ENCODE data around the gene TEAD1.

TEAD1 gene

DNA sequence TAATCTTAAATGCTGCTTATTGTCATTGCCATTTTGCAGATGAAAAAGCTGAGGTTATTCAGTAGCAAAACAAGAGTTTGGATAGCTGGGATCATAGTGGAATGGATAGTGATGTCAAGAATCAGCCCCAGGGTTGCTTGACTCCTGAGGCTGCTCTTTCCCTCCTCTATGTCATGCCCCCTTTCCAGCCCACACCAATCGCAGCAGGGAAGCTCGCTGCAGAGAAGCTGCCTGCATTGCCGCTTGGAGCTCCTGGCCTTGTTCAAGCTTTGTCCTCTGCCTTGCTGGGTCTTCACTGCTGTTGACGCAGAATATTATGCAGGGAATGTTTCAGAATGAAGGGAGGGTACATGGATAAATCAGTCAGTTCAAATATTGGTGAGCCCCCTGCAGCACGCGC lies 206.1 kb downstream of the TEAD1 start:
- no peaks in the 10 kb centered on the region for H3K4me1 Mint-ChIP-seq (ENCODE audit: low read depth)
- H3K36me3 Mint-ChIP-seq (ENCODE audit: low read depth): no peaks in the 10 kb centered on the region
- no peak overlapping the region for H3K4me3 Mint-ChIP-seq
- H3K27ac Mint-ChIP-seq: no peak overlapping the region
- H3K9me3 Mint-ChIP-seq: no peaks in the 10 kb centered on the region
- peaks cover 3% of the 10 kb centered on the region for H3K27me3 Mint-ChIP-seq (ENCODE audit: low read depth)

DNA sequence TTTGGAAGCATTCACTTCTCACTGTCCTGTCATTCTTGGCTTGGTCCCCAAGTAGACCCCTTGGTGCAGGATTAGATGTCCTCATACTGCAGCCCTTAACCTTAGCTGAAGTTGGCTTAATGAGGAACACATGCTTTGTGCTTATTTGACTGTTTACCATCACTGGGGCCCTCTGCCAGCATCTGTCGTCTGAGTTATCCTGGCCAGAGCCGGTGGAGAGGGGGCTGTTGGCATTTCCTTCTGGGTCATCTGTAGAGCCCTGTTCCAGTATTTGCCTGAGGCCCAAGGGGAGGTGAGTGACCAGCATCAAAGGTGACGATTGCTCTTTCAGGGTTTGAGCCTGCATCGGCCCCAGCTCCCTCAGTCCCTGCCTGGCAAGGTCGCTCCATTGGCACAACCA lies 208.4 kb downstream of the TEAD1 start:
- H3K27me3 Mint-ChIP-seq (ENCODE audit: low read depth): peaks cover 3% of the 10 kb centered on the region
- no peak overlapping the region for H3K4me3 Mint-ChIP-seq
- H3K9me3 Mint-ChIP-seq: no peaks in the 10 kb centered on the region
- no peaks in the 10 kb centered on the region for H3K36me3 Mint-ChIP-seq (ENCODE audit: low read depth)
- no peak overlapping the region for H3K27ac Mint-ChIP-seq
- no peaks in the 10 kb centered on the region for H3K4me1 Mint-ChIP-seq (ENCODE audit: low read depth)

DNA sequence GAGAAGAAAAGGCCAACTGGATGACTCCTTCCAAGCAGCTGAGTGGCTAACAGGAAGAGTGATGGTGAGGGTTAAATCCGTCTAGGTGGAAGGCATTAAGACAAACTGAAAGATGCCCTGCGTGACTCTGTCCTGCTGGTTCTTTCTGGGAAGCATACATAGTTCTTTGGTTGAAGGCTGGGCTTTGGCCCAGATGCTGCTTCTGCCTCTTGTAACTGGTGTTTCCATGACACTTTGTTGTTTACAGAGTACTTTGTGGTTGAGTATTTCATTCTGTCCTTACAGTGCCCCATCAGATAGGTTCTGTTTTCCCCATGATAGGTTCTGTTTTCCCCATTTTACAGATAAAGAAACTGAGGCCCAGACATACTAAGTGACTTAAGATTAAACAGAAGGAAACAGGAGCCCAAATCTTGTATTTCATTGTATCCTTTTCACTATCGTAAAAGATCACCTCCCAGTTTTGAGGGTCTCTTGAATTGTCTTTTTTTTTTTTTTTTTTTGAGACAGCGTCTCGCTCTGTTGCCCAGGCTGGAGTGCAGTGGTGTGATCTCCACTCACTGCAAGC lies 210.6 kb downstream of the TEAD1 start:
- Mint-ChIP-seq H3K4me1 (ENCODE audit: low read depth) (peaks cover 4% of the 10 kb centered on the region), H3K4me3 (no peak overlapping the region), H3K9me3 (no peaks in the 10 kb centered on the region), H3K27ac (no peak overlapping the region), H3K27me3 (ENCODE audit: low read depth) (peaks cover 12% of the 10 kb centered on the region), H3K36me3 (ENCODE audit: low read depth) (no peaks in the 10 kb centered on the region)

DNA sequence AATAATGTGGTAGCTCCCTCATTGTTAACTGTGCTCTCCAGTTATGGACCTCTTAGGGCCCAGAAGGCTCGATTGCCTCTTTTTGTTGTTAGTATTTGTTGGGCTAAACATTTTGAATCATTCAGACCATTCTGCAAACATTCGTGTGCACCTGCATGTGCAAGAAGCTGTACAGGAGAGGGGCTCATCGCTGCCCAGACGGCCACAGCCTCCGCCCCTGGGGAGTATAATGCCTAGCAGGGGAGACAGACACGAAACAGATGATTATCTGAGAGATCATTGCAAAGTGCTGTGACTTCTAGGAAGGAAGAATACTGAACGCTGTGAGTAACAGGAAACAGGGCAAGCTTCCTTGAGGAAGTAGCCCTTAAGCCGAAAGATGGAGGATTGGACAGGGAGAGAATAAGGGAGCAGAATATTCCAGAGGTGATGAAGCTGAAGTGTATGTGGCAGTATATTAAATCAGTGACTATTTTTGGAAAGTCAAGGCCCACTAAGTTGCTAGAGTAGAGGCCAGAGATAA lies 211.6 kb downstream of the TEAD1 start:
- Mint-ChIP-seq H3K27me3 (ENCODE audit: low read depth) (peaks cover 15% of the 10 kb centered on the region), H3K27ac (no peak overlapping the region), H3K4me3 (no peak overlapping the region), H3K36me3 (ENCODE audit: low read depth) (no peaks in the 10 kb centered on the region), H3K9me3 (no peaks in the 10 kb centered on the region), H3K4me1 (ENCODE audit: low read depth) (peaks cover 4% of the 10 kb centered on the region)

DNA sequence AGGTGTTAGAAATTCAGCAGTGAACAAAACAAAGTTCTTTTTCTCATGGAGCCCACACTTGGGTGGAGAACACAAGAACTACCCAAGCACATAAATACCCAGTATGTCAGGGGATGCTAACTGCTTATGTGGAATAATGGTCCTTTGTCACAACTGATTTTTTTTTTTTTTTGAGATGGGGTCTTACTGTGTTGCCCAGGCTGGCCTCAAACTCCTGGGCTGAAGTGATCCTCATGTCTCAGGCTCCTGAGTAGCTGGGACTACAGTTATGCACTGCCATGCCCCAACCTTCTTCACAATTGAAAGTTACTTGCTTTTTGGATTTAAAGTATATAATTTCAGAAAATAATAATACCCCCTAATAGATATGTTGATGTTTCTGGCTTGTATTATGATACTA lies 212.3 kb downstream of the TEAD1 start:
- H3K4me3 Mint-ChIP-seq: no peak overlapping the region
- no peaks in the 10 kb centered on the region for H3K9me3 Mint-ChIP-seq
- peaks cover 13% of the 10 kb centered on the region for H3K27me3 Mint-ChIP-seq (ENCODE audit: low read depth)
- H3K36me3 Mint-ChIP-seq (ENCODE audit: low read depth): no peaks in the 10 kb centered on the region
- H3K4me1 Mint-ChIP-seq (ENCODE audit: low read depth): peaks cover 4% of the 10 kb centered on the region
- no peak overlapping the region for H3K27ac Mint-ChIP-seq

DNA sequence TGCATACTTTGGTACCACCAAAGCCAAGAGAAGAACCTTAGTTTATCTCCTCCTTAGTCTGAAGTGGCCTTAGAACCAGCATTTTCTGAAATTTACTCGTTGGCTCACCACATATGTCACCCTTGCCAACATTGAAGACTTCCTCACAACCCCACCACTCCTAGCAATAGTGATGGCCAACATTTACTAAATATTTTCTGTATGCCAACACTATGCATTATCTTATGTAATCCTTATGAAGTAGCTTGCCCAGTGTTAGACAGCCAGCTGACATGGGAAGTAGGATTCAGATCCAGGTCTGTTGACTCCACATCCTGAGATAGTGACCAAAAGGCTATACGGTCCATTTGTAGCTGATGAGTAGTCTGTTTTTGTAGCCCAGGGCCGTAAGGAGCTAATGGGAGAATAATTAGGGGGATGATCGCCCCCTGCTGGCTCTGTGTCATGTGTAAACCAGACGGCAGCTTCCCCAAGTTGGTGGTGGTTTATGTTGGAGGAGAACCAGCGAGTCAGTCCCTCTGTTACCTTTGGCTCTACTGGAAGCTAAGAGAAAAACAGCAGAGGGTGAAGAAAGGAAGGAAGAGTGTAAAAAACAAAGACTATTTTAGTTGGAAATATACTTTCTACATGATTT lies 214.4 kb downstream of the TEAD1 start:
- no peak overlapping the region for H3K27ac Mint-ChIP-seq
- H3K36me3 Mint-ChIP-seq (ENCODE audit: low read depth): no peaks in the 10 kb centered on the region
- no peaks in the 10 kb centered on the region for H3K9me3 Mint-ChIP-seq
- H3K4me1 Mint-ChIP-seq (ENCODE audit: low read depth): peaks cover 4% of the 10 kb centered on the region
- no peak overlapping the region for H3K4me3 Mint-ChIP-seq
- peaks cover 13% of the 10 kb centered on the region for H3K27me3 Mint-ChIP-seq (ENCODE audit: low read depth)

DNA sequence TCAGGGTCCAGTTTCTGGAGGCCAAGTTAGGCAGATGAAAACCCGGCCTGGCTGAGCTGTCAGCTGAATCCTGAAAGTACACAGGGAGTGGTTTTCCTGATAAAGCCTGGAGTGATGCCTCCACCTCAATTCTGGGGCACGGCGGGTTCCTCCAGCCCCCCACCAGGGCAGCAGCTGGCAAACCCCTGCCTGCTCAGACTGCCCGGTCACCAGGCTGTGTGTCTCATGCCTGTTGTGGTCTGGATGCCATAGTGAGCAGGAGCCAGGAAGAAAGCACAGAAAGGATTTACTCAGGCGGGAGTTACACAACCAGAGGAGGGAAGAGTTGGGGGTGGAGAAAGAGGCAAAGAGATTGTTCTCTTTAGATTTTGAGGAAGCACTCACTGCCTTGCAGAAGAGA lies 215.0 kb downstream of the TEAD1 start:
- no peak overlapping the region for H3K4me3 Mint-ChIP-seq
- no peaks in the 10 kb centered on the region for H3K9me3 Mint-ChIP-seq
- peaks cover 13% of the 10 kb centered on the region for H3K27me3 Mint-ChIP-seq (ENCODE audit: low read depth)
- no peak overlapping the region for H3K27ac Mint-ChIP-seq
- no peaks in the 10 kb centered on the region for H3K36me3 Mint-ChIP-seq (ENCODE audit: low read depth)
- peaks cover 4% of the 10 kb centered on the region for H3K4me1 Mint-ChIP-seq (ENCODE audit: low read depth)

DNA sequence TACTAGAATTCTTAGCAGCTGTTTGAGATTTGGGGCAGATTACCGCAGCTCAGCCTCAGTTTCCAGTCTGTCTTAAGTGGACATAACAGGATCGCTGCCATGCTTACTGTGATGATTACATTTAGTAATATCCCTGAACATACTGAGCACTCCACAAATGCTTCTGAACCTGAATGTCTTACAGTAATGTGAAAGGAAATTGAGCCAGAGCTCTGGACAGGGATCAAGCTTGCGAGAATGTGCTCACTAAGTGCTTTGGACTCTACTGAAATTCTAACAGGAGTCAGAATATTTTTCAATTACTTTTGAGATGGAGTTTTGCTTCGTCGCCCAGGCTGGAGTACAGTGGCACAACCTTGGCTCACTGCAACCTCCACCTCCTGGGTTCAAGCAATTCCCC lies 216.3 kb downstream of the TEAD1 start:
- Mint-ChIP-seq H3K36me3 (ENCODE audit: low read depth) (no peaks in the 10 kb centered on the region), H3K9me3 (no peaks in the 10 kb centered on the region), H3K27ac (no peak overlapping the region), H3K4me3 (no peak overlapping the region), H3K4me1 (ENCODE audit: low read depth) (peaks cover 4% of the 10 kb centered on the region), H3K27me3 (ENCODE audit: low read depth) (peaks cover 13% of the 10 kb centered on the region)

DNA sequence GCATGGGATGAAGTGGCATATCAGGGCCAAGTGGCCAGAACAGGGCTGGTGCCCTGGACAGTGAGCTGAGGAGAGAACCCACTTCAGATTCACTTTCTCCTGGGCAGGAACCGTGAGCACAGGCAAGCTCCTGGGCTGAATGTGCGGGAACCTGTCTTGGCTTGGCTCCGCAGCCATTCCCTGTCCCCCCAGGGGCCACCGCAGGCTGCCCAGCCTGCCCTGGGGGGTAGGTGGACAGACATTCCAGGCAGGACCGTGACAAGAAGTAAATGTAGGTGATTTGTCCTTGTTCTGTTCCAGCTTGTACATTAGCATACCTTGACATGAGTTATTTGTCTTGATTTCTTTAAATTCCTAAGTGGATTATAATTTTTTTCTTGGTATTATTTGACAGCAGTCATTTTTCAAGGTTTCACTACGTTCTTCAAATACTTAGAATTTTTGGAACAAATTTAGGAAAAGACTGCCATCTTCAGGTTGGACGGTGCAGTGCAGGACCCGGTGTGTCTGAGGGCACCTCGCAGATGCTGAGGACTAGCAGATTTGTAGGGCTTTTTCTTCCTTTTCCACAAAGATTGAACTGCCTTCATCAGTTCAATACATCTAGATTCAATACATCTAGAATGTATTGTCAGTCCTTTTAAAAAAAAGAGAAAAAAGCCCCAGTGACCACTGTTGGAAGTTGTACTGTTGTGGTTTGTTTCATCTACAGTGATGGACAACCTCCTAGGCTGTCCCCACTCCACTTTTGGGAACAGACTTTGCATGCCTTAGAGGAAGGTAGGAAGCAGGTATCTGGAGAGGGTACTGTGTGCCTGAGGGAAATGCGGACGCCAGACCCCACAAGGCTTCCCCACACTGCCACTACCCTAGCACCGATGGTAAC lies 219.8 kb downstream of the TEAD1 start:
- Mint-ChIP-seq H3K27me3 (ENCODE audit: low read depth) (peaks cover 7% of the 10 kb centered on the region), H3K4me3 (no peak overlapping the region), H3K4me1 (ENCODE audit: low read depth) (no peaks in the 10 kb centered on the region), H3K27ac (no peak overlapping the region), H3K9me3 (no peaks in the 10 kb centered on the region), H3K36me3 (ENCODE audit: low read depth) (no peaks in the 10 kb centered on the region)

DNA sequence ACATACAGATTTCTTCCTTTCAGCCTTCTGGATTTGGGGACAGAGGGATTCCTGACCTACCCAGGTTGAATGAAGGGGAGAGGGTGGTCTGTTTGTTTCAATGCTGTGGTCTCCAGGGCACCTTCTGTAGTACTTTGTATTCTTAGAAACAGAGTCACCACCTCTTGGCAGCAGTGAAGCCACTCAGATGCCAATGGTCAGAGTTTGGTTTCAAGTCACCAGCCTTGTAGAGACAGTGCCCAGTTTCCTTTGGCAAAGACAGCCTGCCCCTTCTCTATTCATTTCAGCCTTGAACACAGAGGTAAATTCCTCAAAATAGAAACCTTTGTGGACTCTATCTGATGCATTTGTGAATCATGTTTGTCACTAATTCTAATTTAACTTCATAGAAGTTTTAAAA lies 223.2 kb downstream of the TEAD1 start:
- Mint-ChIP-seq H3K27me3 (ENCODE audit: low read depth) (no peaks in the 10 kb centered on the region), H3K4me1 (ENCODE audit: low read depth) (peaks cover 5% of the 10 kb centered on the region), H3K27ac (no peak overlapping the region), H3K9me3 (no peaks in the 10 kb centered on the region), H3K36me3 (ENCODE audit: low read depth) (no peaks in the 10 kb centered on the region), H3K4me3 (no peak overlapping the region)

DNA sequence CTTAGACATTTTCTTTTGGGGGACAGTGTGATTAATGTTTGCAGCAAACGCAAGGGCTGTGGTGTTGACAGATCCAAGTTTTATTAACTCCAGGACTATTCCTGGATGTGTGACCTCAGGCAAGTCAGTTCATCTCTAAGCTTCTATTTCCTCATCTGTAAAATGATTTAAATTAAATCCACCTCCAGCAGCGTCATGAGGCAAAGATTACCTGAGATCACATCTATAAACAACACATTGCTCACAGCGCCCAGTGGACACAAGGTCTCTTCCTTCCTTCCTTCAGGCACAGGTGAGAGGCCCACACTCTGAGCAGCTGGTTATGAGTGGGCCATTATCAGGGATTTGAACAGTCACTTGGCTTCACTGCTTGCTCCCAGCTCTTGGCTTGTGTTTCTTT lies 223.6 kb downstream of the TEAD1 start:
- Mint-ChIP-seq H3K36me3 (ENCODE audit: low read depth) (no peaks in the 10 kb centered on the region), H3K9me3 (no peaks in the 10 kb centered on the region), H3K27me3 (ENCODE audit: low read depth) (no peaks in the 10 kb centered on the region), H3K4me3 (no peak overlapping the region), H3K4me1 (ENCODE audit: low read depth) (peaks cover 5% of the 10 kb centered on the region), H3K27ac (no peak overlapping the region)

DNA sequence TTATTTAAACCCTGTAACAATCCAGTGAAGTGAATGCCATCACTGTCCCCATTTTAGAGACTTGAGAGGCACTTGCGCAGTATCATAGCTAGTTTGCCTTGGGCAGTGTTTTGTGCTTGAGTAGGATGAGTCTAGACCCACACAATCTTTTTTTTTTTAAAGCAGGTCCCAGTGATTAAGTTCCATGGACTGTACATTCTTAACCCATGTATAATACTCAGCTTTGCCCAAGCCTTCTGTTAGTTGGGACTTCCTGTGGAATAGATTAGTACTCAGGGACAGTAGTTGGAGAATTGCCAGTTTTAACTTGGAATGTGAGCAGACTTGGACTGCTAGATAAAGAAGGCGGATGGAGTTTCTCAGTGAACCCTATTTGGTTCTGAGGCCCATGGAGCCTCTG lies 226.3 kb downstream of the TEAD1 start:
- Mint-ChIP-seq H3K27ac (no peak overlapping the region), H3K9me3 (no peaks in the 10 kb centered on the region), H3K27me3 (ENCODE audit: low read depth) (peaks cover under 1% of the 10 kb centered on the region), H3K4me3 (no peak overlapping the region), H3K4me1 (ENCODE audit: low read depth) (peaks cover 5% of the 10 kb centered on the region), H3K36me3 (ENCODE audit: low read depth) (no peaks in the 10 kb centered on the region)

DNA sequence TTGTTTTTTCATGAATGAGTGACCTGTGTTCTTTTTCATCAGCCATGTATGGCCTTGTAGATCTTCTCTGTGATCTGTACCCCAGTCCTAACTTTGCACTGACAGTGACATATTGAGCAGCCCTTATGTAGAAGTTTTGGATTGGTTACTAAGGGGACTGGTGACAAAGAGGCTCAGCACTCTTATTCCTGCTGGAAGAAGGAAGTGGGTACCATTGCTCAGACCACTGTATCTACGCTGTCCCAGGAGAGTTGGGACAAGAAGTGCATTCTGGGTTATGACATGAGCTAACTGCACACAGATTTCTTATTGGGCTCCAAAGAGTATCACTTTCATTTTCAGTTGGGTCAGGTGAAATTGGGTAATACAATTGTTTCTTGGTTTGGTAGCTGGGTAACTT lies 227.1 kb downstream of the TEAD1 start:
- H3K4me3 Mint-ChIP-seq: no peak overlapping the region
- no peak overlapping the region for H3K27ac Mint-ChIP-seq
- H3K4me1 Mint-ChIP-seq (ENCODE audit: low read depth): peaks cover 5% of the 10 kb centered on the region
- no peaks in the 10 kb centered on the region for H3K36me3 Mint-ChIP-seq (ENCODE audit: low read depth)
- no peaks in the 10 kb centered on the region for H3K9me3 Mint-ChIP-seq
- peaks cover 3% of the 10 kb centered on the region for H3K27me3 Mint-ChIP-seq (ENCODE audit: low read depth)

DNA sequence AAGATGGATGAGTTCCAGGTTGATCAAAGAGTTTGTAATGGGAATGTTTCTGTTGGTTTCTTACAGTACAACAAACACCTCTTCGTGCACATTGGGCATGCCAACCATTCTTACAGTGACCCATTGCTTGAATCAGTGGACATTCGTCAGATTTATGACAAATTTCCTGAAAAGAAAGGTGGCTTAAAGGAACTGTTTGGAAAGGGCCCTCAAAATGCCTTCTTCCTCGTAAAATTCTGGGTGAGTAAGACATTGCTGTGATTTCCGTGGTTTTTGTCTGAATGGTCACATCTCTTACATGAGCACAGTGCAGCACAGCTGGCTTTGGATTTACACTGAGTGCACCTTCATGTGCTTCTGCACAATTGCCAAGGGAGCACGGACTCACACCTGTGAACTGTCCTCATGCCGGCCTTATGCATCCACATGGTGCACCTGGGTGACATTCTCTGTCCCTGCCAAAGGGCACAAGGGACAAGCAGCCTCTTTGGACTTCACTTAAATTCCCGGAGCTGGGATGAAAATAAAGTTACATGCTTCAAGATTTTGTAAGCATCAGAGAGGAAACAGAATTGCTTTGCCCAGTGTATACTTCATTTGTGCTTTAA lies 227.8 kb downstream of the TEAD1 start:
- peaks cover 5% of the 10 kb centered on the region for H3K4me1 Mint-ChIP-seq (ENCODE audit: low read depth)
- no peaks in the 10 kb centered on the region for H3K9me3 Mint-ChIP-seq
- peaks cover 5% of the 10 kb centered on the region for H3K27me3 Mint-ChIP-seq (ENCODE audit: low read depth)
- H3K27ac Mint-ChIP-seq: no peak overlapping the region
- no peaks in the 10 kb centered on the region for H3K36me3 Mint-ChIP-seq (ENCODE audit: low read depth)
- H3K4me3 Mint-ChIP-seq: no peak overlapping the region

Data from T-helper 1 cell treated with Interleukin-12 subunit alpha and Interleukin-12 subunit beta and Interleukin-4 antibody, amounts not matched to agents 30 μg/mL and 1 μg/mL, for 36 hours (primary cell).